Adrenal gland (tissue), 12 donors: ENCODE results near the gene ZXDC. TPM values are rescaled to one million over a fixed set of nuclear protein-coding genes. Genes with fewer than 3 reads are reported as not detected.
A peak's percentile ranks its signal among the peaks of the same experiment; 100 is the strongest.

Experiments
- DNase-seq, 7 donors: peaks; one replicate each; pipeline ENCODE4 v3.0.0-alpha.2; 2019 to 2020
- H3K27ac ChIP-seq, 5 donors: fragments of 200-600 bp; sonication (generic) in 4 of 5; 1 replicate in 3 of 5; 2 replicates in 2 of 5; pipeline versions ENCODE4 v1.5.1 to v1.8.0; 2016 to 2020; ENCODE audit warnings: mild to moderate bottlenecking in 1 of 5
- H3K27me3 ChIP-seq: fragments of 200-600 bp; 2 replicates; pipeline ENCODE4 v1.8.0; 2021
- H3K36me3 ChIP-seq, 2 donors: fragments of 200-600 bp; replicated peaks in 1 of 2; 1 replicate in 1 of 2; 2 replicates in 1 of 2; pipeline versions ENCODE4 v1.5.1 to v1.8.0; 2018 to 2022
- H3K4me1 ChIP-seq, 2 donors: fragments of 200-600 bp; replicated peaks in 1 of 2; 1 replicate in 1 of 2; 2 replicates in 1 of 2; pipeline versions ENCODE4 v1.5.1 to v1.8.0; 2018 to 2021
- H3K4me3 ChIP-seq, 4 donors: fragments of 200-600 bp; sonication (generic) in 3 of 4; one replicate each; pipeline ENCODE4 v1.5.1; 2016 to 2018
- H3K9me3 ChIP-seq, 3 donors: fragments of 200-600 bp; sonication (generic) in 1 of 3; replicated peaks in 1 of 3; 1 replicate in 2 of 3; 2 replicates in 1 of 3; pipeline versions ENCODE4 v1.5.1 to v1.8.0; 2016 to 2021
- CTCF ChIP-seq, 6 experiments: fragments of 450-650 bp in 4 of 6; fragments of 200-600 bp in 2 of 6; sonication (generic) in 1 of 6; IDR thresholded peaks; 1 replicate in 5 of 6; 2 replicates in 1 of 6; pipeline versions ENCODE4 v1.5.1 to v1.8.0; 2016 to 2021; ENCODE audit warnings: antibody characterized with exemption in 6 of 6, mild to moderate bottlenecking in 2 of 6, moderate library complexity in 1 of 6
- POLR2A ChIP-seq, 2 donors: fragments of 450-650 bp; IDR thresholded peaks; one replicate each; pipeline ENCODE4 v1.6.1; 2017; ENCODE audit warnings: antibody characterized with exemption in 2 of 2, mild to moderate bottlenecking in 2 of 2, moderate library complexity in 1 of 2
- WGBS, 4 donors: extraction: QIAGEN DNeasy Blood & Tissue Kit in 2 of 4; methylation state at CpG; one replicate each; pipeline versions ENCODE4 v1.1.5 to v1.1.7; 2013 to 2017; 5-methylcytosine and 5-hydroxymethylcytosine counted together
- intact Hi-C, 2 donors: fragments of 100-400 bp; cut with DNase I; formaldehyde crosslinking; loops; one replicate each; pipeline versions ENCODE4 v1.14.1 to v1.15.0; 2022 to 2023
- polyA plus RNA-seq, 3 donors: library from polyadenylated mRNA; stranded (reverse); fragments of 200-250 nt in 2 of 3; fragments of 350-450 nt in 1 of 3; fragmentation: Illumina TruSeq in 1 of 3; extraction: RNeasy Lipid Tissue Mini Kit (QIAGEN cat#74804) in 1 of 3; gene quantifications; one replicate each; pipeline ENCODE4 v1.2.3, GENCODE V29; 2013 to 2014
- total RNA-seq, 9 donors: library from RNA; depleted of rRNA in 4 of 9; stranded (reverse); fragments of >200 nt in 4 of 9; fragments of 120-200 nt in 1 of 9; fragmentation: NEBNext Ultra II Directional in 1 of 9; extraction: Animal tissue kit (Norgen Biotek cat#: 25700) in 1 of 9; gene quantifications; one replicate each; pipeline versions ENCODE4 v1.1.0 to v1.2.4, GENCODE V29; 2013 to 2023
- donor health status: healthy with polysubstance abuse.
- donor health status: Bipolar disorder and iron deficiency.
- donor health status: DM: yes; HTN: yes; CAD: no.
- donor health status: DM: no; HTN: no; CAD: no.
- donor health status: DM: no; HTN: no; CAD: no.
- donor health status: DM: yes; HTN: yes; CAD: no.

The ZXDC gene
- total and polyA plus RNA-seq, 12 donors, result 16.4 to 45.2 (median 30.3) TPM

DNA sequence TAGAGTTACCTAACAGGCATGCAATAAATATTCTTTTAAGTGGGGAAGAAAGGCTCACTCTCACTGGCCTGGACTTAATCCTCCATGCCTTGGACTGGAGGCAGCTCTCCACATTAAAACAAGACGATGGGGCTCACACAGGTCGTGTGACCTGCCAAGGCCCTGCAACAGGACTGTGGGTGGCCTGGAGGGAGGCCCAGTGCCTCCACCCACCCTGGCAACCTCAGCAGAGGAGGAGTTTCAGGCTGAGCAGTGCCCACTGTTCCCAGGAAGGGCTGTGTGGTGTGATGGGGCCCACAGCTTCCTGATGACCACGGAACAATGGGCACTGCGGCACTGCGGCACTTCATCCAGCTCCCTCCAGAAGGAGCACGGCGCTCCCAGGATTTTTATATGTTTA is 36.3 kb upstream of the ZXDC start:
- WGBS, 4 donors, result 69 to 81% (median 73%) methylated on average over 7 of the region's 7 CpGs
- no peak for DNase-seq
- TF ChIP-seq POLR2A (IDR thresholded peaks at IDR 0.05), result no peak
- no peak for TF ChIP-seq CTCF (IDR thresholded peaks at IDR 0.05)
- H3K9me3 ChIP-seq, result no peaks in the 10 kb centered on the region
- H3K4me3 ChIP-seq, result no peak overlapping the region
- no peak overlapping the region for H3K27ac ChIP-seq
- H3K4me1 ChIP-seq, result no peaks in the 10 kb centered on the region
- H3K36me3 ChIP-seq, result no peaks in the 10 kb centered on the region
- H3K27me3 ChIP-seq, result no peaks in the 10 kb centered on the region
- intact Hi-C loops, result no loop called here

DNA sequence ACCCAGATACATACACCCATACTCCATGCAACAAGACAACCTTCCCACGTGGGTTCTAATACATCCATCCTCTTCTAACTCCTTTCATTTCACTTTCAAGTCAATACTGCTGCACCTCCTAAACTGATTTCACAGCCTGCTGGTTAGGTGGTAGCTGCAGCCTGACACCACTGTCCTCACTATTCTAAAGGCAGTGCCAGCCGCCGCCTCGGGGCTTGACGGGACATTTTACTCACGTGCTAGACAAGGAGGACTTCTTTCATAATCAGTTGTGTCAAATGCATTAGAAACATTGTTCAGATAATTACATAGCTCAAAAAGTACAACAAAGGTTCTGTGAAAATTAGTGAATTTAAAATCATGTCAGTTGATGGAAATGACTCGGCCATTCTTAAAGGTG is 35.6 kb upstream of the ZXDC start:
- intact Hi-C loops, result no loop called here
- Histone ChIP-seq H3K4me3 (no peak overlapping the region), H3K36me3 (no peaks in the 10 kb centered on the region), H3K9me3 (no peaks in the 10 kb centered on the region), H3K4me1 (no peaks in the 10 kb centered on the region), H3K27me3 (no peaks in the 10 kb centered on the region), H3K27ac (no peak overlapping the region)
- DNase-seq, result no peak
- 72 to 79% (median 75%) methylated on average over 7 of the region's 7 CpGs for WGBS, 4 donors
- TF ChIP-seq CTCF (IDR thresholded peaks at IDR 0.05) (no peak), POLR2A (IDR thresholded peaks at IDR 0.05) (no peak)

DNA sequence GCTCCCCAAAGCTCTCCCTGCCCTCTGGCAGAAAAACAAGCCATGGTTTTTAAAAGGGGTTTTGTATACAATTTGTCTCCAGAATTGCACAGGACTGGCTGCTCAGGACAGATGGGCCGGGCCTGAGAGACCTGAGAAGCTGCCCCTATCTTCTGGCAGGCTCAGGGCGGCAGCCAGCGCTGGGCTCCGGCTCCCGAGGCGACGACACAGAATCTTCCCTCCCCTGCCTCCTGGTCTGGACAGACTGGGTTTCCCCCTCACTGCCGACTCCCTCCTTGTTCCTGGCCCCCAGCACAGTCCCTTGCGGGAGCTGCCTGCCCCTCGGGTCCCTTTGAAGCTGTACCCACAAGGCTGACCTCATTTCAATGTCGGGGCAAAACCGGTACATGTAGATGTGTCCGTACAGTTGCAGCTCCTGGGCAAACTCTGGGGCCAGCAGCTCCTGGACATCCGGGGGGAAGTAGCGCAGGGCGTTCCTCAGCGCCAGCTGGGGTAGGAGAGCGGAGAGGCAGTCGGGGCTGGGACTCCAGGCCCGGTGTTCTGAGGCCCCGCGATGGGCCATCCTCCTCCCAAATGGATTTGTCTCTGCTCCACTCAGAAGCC is 34.7 kb upstream of the ZXDC start:
- TF ChIP-seq POLR2A (IDR thresholded peaks at IDR 0.05) (no peak), CTCF (IDR thresholded peaks at IDR 0.05) (no peak)
- Histone ChIP-seq H3K36me3 (no peaks in the 10 kb centered on the region), H3K4me1 (no peaks in the 10 kb centered on the region), H3K9me3 (no peaks in the 10 kb centered on the region), H3K27me3 (no peaks in the 10 kb centered on the region), H3K4me3 (no peak overlapping the region), H3K27ac (no peak overlapping the region)
- intact Hi-C loops, result no loop called here
- DNase-seq, result no peak
- WGBS, 4 donors, result 81 to 93% (median 87%) methylated on average over 13 to 22 of the region's 22 CpGs

- intact Hi-C loops, result no loop called here
- TF ChIP-seq CTCF (IDR thresholded peaks at IDR 0.05) (no peak), POLR2A (IDR thresholded peaks at IDR 0.05) (no peak)
- Histone ChIP-seq H3K4me3 (no peak overlapping the region), H3K4me1 (no peaks in the 10 kb centered on the region), H3K27me3 (no peaks in the 10 kb centered on the region), H3K27ac (no peak overlapping the region), H3K9me3 (no peaks in the 10 kb centered on the region), H3K36me3 (no peaks in the 10 kb centered on the region)
- peak in 1 of 7 donors; percentile 6 for DNase-seq
- WGBS, 4 donors, result 70 to 78% (median 74%) methylated on average over 10 to 18 of the region's 18 CpGs
Observed at GRCh38 chr3:126509597-126510307, 34.1 kb upstream of the ZXDC start.
